ENCODE data around the gene GNAT3. TPM values are rescaled to one million over a fixed set of nuclear protein-coding genes. Genes with fewer than 3 reads are reported as not detected.

Gene GNAT3
- total RNA-seq, 1 donor from 2014 or later: not detected

GRCh38 chr7:80542398-80542797 is 30.5 kb upstream of the GNAT3 start:
- no peak for DNase-seq (ENCODE audit: low spot score in 2 of 2)
- intact Hi-C loops (cut with DNase I): no loop called here
- H3K4me1 ChIP-seq: no peaks in the 10 kb centered on the region
- H3K4me3 ChIP-seq: no peak overlapping the region
- no peaks in the 10 kb centered on the region for H3K36me3 ChIP-seq
- TF ChIP-seq CTCF (IDR thresholded peaks at IDR 0.05): no peak
- H3K27me3 ChIP-seq: no peaks in the 10 kb centered on the region
- peaks cover 0 to 7% of the 10 kb centered on the region in 2 donors for H3K9me3 ChIP-seq
- no peak overlapping the region for H3K27ac ChIP-seq

GRCh38 chr7:80540836-80541235 is 29.0 kb upstream of the GNAT3 start:
- TF ChIP-seq CTCF (IDR thresholded peaks at IDR 0.05): no peak
- no peak overlapping the region for H3K27ac ChIP-seq
- intact Hi-C loops (cut with DNase I): no loop called here

GRCh38 chr7:80537091-80537490 is 25.2 kb upstream of the GNAT3 start:
- Histone ChIP-seq H3K4me3 (no peak overlapping the region), H3K4me1 (no peaks in the 10 kb centered on the region), H3K27me3 (no peaks in the 10 kb centered on the region), H3K27ac (no peak overlapping the region), H3K9me3 (no peaks in the 10 kb centered on the region), H3K36me3 (no peaks in the 10 kb centered on the region)
- no peak for DNase-seq (ENCODE audit: low spot score in 2 of 2)
- intact Hi-C loops (cut with DNase I): no loop called here
- TF ChIP-seq CTCF (IDR thresholded peaks at IDR 0.05): no peak

More at GRCh38 chr7:80540836-80541235, 29.0 kb upstream of the GNAT3 start:
- H3K9me3 ChIP-seq: peaks cover 0 to 6% of the 10 kb centered on the region in 2 donors
- DNase-seq (ENCODE audit: low spot score in 2 of 2): no peak
- H3K36me3 ChIP-seq: no peaks in the 10 kb centered on the region
- no peak overlapping the region for H3K4me3 ChIP-seq
- no peaks in the 10 kb centered on the region for H3K4me1 ChIP-seq
- H3K27me3 ChIP-seq: no peaks in the 10 kb centered on the region

- no peak for TF ChIP-seq CTCF (IDR thresholded peaks at IDR 0.05)
- Histone ChIP-seq H3K36me3 (no peaks in the 10 kb centered on the region), H3K9me3 (no peaks in the 10 kb centered on the region), H3K4me1 (no peaks in the 10 kb centered on the region), H3K4me3 (no peak overlapping the region), H3K27ac (no peak overlapping the region), H3K27me3 (no peaks in the 10 kb centered on the region)
- intact Hi-C loops (cut with DNase I): no loop called here
- DNase-seq (ENCODE audit: low spot score in 2 of 2): no peak
These were observed 24.6 kb upstream of the GNAT3 start for GRCh38 chr7:80536426-80536825.

GRCh38 chr7:80533287-80533686 is 21.4 kb upstream of the GNAT3 start:
- H3K27ac ChIP-seq: no peak overlapping the region
- H3K4me1 ChIP-seq: no peaks in the 10 kb centered on the region
- TF ChIP-seq CTCF (IDR thresholded peaks at IDR 0.05): no peak
- no peak for DNase-seq (ENCODE audit: low spot score in 2 of 2)
- no peaks in the 10 kb centered on the region for H3K36me3 ChIP-seq
- no peaks in the 10 kb centered on the region for H3K9me3 ChIP-seq
- intact Hi-C loops (cut with DNase I): no loop called here
- H3K27me3 ChIP-seq: no peaks in the 10 kb centered on the region
- no peak overlapping the region for H3K4me3 ChIP-seq

GRCh38 chr7:80532153-80532552 is 20.3 kb upstream of the GNAT3 start:
- H3K27ac ChIP-seq: no peak overlapping the region
- H3K9me3 ChIP-seq: no peaks in the 10 kb centered on the region
- TF ChIP-seq CTCF (IDR thresholded peaks at IDR 0.05): no peak
- no peaks in the 10 kb centered on the region for H3K27me3 ChIP-seq
- H3K4me1 ChIP-seq: no peaks in the 10 kb centered on the region
- no peaks in the 10 kb centered on the region for H3K36me3 ChIP-seq
- intact Hi-C loops (cut with DNase I): no loop called here
- DNase-seq (ENCODE audit: low spot score in 2 of 2): no peak
- no peak overlapping the region for H3K4me3 ChIP-seq
